PC-3 (cell line): ENCODE measurements around the gene POLR2E.

Experiments used
- EZH2 ChIP-seq: fragments of 300-600 bp; sonication (generic); IDR thresholded peaks from one replicate; pipeline ENCODE4 v1.6.1; 2017; ENCODE audit warnings: antibody characterized with exemption, mild to moderate bottlenecking, low read length; ENCODE audit not compliant: unreplicated experiment
- EZH2phosphoT487 ChIP-seq: fragments of 300-600 bp; sonication (generic); IDR thresholded peaks from 2 replicates; pipeline ENCODE4 v1.6.1; 2018; ENCODE audit warnings: mild to moderate bottlenecking, antibody characterized with exemption, low read length, borderline replicate concordance
- TF ChIP-seq, protein P1 (sequence below): fragments of 300-600 bp; sonication (generic); conservative IDR thresholded peaks from 2 replicates; pipeline ENCODE4 v1.5.1; 2017; ENCODE audit warnings: antibody characterized with exemption, low read depth, mild to moderate bottlenecking, low read length

DNA sequence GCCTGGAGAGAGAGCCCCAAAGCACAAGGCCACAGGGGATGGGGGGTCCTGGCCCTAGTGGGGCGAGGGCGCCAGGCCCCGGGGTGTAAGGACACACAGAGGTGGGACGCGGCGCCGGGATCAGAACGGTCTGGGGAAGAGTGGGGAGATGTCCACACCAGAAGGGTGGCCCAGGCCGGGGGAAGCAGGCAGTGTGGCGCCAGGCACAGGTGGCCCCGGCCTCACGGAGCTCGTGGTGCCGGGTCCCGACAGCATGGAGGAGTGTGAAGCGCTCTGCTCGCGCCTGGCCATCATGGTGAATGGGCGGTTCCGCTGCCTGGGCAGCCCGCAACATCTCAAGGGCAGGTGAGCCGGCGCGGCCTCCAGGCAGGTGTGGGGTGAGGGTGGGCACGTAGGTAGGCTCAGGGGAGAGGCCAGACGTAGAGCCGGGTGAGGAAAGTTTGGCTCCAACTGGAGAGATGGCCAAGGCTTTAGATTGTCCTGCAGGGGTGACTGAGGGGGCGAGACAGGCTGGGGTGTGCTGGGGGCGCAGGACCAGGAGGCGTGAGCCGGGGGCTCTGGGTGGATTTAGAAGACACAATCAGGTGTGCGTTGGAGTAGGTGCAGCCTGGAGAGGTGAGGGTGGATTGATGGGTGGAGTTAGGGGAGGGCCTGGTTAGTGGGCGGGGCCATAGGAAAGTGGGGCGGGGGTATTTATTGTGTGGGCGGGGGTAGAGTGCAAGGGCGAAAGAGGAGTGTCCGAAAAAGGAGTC lies 31.1 kb downstream of the POLR2E start:
- TF ChIP-seq, protein P1, sequence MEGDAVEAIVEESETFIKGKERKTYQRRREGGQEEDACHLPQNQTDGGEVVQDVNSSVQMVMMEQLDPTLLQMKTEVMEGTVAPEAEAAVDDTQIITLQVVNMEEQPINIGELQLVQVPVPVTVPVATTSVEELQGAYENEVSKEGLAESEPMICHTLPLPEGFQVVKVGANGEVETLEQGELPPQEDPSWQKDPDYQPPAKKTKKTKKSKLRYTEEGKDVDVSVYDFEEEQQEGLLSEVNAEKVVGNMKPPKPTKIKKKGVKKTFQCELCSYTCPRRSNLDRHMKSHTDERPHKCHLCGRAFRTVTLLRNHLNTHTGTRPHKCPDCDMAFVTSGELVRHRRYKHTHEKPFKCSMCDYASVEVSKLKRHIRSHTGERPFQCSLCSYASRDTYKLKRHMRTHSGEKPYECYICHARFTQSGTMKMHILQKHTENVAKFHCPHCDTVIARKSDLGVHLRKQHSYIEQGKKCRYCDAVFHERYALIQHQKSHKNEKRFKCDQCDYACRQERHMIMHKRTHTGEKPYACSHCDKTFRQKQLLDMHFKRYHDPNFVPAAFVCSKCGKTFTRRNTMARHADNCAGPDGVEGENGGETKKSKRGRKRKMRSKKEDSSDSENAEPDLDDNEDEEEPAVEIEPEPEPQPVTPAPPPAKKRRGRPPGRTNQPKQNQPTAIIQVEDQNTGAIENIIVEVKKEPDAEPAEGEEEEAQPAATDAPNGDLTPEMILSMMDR = no peak
- TF ChIP-seq EZH2 = no peak
- no peak for TF ChIP-seq EZH2phosphoT487
